ENCODE results near the gene ARMS2.

Gene ARMS2

GRCh38 chr10:122455376-122456079, 1.1 kb downstream of the ARMS2 start:
- DNase-seq, result no peak

GRCh38 chr10:122457934-122458333, 3.5 kb downstream of the ARMS2 start:
- no peak for DNase-seq

GRCh38 chr10:122458693-122459092, 4.2 kb downstream of the ARMS2 start:
- no peak for DNase-seq

- DNase-seq, result no peak
Observed at GRCh38 chr10:122459561-122460273, 5.3 kb downstream of the ARMS2 start.

- no peak for DNase-seq
Observed at GRCh38 chr10:122460891-122461293, 6.4 kb downstream of the ARMS2 start.

- no peak for DNase-seq
Observed at GRCh38 chr10:122461367-122461728, 6.9 kb downstream of the ARMS2 start, which contains the start of gene HTRA1. HTRA1 (plus strand) TSS chr10:122461553; CDS start chr10:122461653, 100 bp downstream.

GRCh38 chr10:122461729-122462532, 7.5 kb downstream of the ARMS2 start:
- DNase-seq, result no peak

- DNase-seq, result no peak
Observed at GRCh38 chr10:122462533-122463465, 8.3 kb downstream of the ARMS2 start.

GRCh38 chr10:122463466-122464249, 9.2 kb downstream of the ARMS2 start:
- no peak for DNase-seq

GRCh38 chr10:122464250-122464510, 9.7 kb downstream of the ARMS2 start:
- no peak for DNase-seq

GRCh38 chr10:122464586-122464985, 10.1 kb downstream of the ARMS2 start:
- DNase-seq, result no peak

- DNase-seq, result no peak
Observed at GRCh38 chr10:122465401-122466040, 11.1 kb downstream of the ARMS2 start.

- no peak for DNase-seq
Observed at GRCh38 chr10:122466951-122467381, 12.5 kb downstream of the ARMS2 start.

- DNase-seq, result no peak
Observed at GRCh38 chr10:122467701-122468100, 13.2 kb downstream of the ARMS2 start.

- DNase-seq, result no peak
Observed at GRCh38 chr10:122468307-122468925, 14.0 kb downstream of the ARMS2 start.

GRCh38 chr10:122468926-122469781, 14.7 kb downstream of the ARMS2 start:
- DNase-seq, result peak; percentile 59

- no peak for DNase-seq
Observed at GRCh38 chr10:122469848-122470247, 15.4 kb downstream of the ARMS2 start.

GRCh38 chr10:122471531-122472177, 17.2 kb downstream of the ARMS2 start:
- no peak for DNase-seq

GRCh38 chr10:122473116-122473515, 18.7 kb downstream of the ARMS2 start:
- DNase-seq, result no peak

Data from GOT3 (cell line).